GM12864 (cell line): ENCODE results near the gene NRG2.

ENCODE experiments used
- DNase-seq: peaks from one replicate; pipeline ENCODE4 v3.0.0-alpha.2; 2011; ENCODE audit warnings: low read depth
- H3K4me3 ChIP-seq: 2 replicates; pipeline ENCODE4 v1.5.1; 2011; ENCODE audit warnings: mild to moderate bottlenecking, low read depth, low read length, control low read depth
- CTCF ChIP-seq: IDR thresholded peaks from 2 replicates; pipeline ENCODE4 v1.5.1; 2011; ENCODE audit warnings: low read depth, mild to moderate bottlenecking, moderate library complexity, low read length, control low read depth, inconsistent platforms; ENCODE audit errors: missing control alignments

The NRG2 gene

GRCh38 chr5:139893873-139894272, 149.2 kb downstream of the NRG2 start:
- no peak for DNase-seq
- TF ChIP-seq CTCF, result no peak
- H3K4me3 ChIP-seq, result no peak overlapping the region

- no peak for TF ChIP-seq CTCF
- H3K4me3 ChIP-seq, result no peak overlapping the region
- no peak for DNase-seq
Measured at GRCh38 chr5:139889410-139889809, 153.7 kb downstream of the NRG2 start.

GRCh38 chr5:139888370-139888769, 154.7 kb downstream of the NRG2 start:
- no peak for DNase-seq
- no peak overlapping the region for H3K4me3 ChIP-seq
- TF ChIP-seq CTCF, result no peak

GRCh38 chr5:139886213-139886612, 156.9 kb downstream of the NRG2 start:
- TF ChIP-seq CTCF, result no peak
- DNase-seq, result no peak
- no peak overlapping the region for H3K4me3 ChIP-seq

GRCh38 chr5:139885857-139886208, 157.3 kb downstream of the NRG2 start:
- H3K4me3 ChIP-seq, result no peak overlapping the region
- DNase-seq, result no peak
- no peak for TF ChIP-seq CTCF

- TF ChIP-seq CTCF, result no peak
- no peak for DNase-seq
Measured at GRCh38 chr5:139885172-139885856, 157.8 kb downstream of the NRG2 start.

GRCh38 chr5:139884734-139885133, 158.4 kb downstream of the NRG2 start:
- no peak overlapping the region for H3K4me3 ChIP-seq
- TF ChIP-seq CTCF, result no peak
- no peak for DNase-seq

More at GRCh38 chr5:139885172-139885856, 157.8 kb downstream of the NRG2 start:
- no peak overlapping the region for H3K4me3 ChIP-seq
